HPDE6-E6E7 (cell line): ENCODE results near the gene WDR20.

Experiments used
- DNase-seq: peaks from one replicate; pipeline ENCODE4 v3.0.0; 2011; ENCODE audit warnings: missing footprints; ENCODE audit errors: extremely low spot score

Gene WDR20

DNA sequence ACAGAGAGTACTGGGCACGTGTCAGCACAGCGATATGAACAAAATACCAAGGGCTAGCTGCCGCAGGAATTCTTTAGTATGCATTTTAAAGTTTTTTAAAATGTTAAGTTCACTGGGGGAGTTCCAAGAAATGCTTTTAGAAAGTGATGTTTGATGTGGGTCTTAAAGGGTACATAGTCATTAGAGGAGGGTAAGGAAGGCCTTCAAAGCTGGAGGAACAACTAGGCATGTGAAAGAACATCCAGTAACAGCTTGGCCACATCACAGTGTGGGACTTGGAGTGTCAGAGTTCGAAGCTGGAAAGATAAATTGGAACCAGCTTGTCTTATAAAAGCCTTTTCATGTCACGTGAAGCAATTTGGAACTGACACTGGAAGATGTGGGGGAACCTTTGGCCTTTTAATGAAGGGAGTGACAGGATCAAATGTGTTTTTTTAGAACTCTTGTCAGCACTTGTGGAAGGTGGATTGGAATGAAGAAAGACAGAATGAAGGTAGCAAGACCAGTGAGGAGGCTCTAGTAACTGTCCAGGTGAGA is 57.7 kb downstream of the WDR20 start:
- DNase-seq, result no peak

DNA sequence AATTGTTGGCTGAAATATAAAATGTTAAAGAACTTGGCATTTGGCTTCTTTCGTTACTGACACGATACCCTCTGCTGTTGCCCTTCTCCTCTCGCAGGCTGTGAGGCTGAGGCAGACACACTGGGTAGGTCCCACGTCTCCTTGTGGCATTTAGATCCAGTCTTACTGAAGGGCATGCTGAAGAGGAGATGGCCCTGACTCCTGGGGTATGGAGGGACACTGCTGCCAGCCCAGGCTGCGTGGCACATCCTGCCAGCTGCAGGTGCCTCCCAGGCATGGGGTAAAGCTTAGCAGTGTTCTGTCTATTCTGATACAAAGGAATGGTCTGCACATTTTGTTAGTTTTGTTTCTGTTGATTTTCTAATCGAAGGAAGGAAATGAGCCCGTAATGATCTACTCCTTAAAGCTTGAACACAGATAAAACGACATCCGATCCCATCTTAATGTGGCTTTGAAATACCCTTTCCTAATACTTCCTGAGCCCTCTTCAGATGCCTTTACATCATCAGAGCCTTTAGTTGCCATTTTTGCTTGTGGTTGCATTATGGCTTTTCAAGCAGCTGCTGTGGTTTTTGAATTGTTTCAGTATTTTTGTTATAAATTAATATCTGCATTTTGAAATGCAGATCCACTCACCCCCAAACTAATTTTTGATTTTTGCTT is 61.1 kb downstream of the WDR20 start:
- DNase-seq, result no peak

GRCh38 chr14:102201353-102201738 is 61.6 kb downstream of the WDR20 start:
- no peak for DNase-seq

DNA sequence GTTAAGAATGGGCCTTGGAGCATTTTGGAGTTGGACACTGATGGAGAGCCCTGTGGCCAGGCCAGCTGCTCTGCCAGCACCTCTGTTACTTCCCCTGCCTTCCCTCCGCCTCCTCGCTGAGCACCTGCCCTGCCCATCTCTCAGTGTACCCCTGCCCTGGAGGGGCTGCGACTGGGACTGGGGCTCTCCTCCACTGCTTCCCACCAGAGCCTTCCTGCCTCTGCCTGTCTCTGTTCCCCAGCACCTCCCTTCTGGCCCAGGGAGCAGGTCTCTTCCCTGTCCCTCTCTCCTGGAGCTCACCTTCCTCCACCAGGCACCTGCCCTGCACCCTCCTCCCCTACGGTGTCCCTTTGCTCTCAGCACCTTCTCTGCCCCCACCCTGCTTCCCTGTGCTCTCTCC is 62.1 kb downstream of the WDR20 start:
- no peak for DNase-seq

- DNase-seq, result no peak
Observed at GRCh38 chr14:102202944-102203343, 63.2 kb downstream of the WDR20 start.

DNA sequence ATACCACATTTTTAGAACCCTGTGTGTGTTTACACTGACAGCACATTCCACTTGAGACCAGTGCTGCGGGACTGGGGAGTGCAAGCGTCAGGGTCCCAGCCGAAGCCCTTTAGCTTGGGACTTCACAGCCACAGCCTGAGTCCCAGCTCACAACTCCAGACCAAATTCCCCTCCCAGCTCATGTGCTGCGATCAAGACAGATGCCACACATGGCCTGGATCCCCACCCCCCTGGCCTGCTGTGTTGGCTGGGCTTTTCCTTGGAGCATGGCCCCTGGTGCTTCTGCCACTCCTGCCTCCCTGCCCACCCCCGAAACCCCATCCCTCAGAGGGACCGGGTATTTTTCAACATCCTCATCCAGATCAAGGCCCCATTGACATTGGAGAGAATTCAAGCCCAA is 63.7 kb downstream of the WDR20 start:
- no peak for DNase-seq

DNA sequence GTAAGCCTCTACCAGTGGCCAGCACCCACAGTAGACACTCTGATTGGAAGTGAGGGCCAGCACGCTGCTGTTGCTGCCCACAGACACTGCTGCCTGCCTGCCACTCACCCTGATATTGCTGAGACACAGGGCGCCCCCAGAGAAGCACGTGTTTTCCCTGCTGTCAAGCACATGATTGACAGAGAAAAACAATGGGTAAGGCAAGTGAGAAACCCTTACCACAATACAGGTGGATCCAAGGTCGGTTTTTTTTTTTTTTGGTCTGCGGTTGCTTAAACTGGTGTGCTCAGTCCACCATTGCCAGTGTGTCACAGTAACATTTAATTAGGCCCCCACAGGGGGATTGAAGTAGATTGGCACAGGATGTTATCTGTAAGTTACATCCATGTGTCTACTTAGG is 65.9 kb downstream of the WDR20 start:
- DNase-seq, result no peak

DNA sequence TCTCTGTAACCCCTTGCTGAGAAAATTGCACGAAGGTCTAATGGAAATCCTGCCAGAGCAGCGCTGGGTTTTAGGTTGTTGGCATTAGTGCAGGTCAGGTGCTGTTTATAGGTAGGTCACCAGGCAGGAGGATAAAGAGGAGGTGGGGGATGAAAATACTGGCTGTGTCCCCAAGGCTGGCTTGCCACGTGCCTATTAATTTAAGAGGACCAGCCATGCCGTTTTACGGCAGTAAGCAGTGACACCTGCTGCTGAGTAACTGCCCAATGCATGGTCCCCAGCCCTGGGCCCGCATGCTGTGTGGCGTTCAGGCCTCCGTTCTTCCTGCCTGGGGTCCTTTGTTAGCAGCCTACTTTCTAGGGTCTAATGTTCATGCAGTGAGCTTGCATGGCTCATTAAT is 67.2 kb downstream of the WDR20 start:
- no peak for DNase-seq

- no peak for DNase-seq
Observed at GRCh38 chr14:102207831-102208365, 68.2 kb downstream of the WDR20 start.

- no peak for DNase-seq
Observed at GRCh38 chr14:102208741-102209140, 69.0 kb downstream of the WDR20 start.

- DNase-seq, result no peak
Observed at GRCh38 chr14:102209224-102209966, 69.7 kb downstream of the WDR20 start.

DNA sequence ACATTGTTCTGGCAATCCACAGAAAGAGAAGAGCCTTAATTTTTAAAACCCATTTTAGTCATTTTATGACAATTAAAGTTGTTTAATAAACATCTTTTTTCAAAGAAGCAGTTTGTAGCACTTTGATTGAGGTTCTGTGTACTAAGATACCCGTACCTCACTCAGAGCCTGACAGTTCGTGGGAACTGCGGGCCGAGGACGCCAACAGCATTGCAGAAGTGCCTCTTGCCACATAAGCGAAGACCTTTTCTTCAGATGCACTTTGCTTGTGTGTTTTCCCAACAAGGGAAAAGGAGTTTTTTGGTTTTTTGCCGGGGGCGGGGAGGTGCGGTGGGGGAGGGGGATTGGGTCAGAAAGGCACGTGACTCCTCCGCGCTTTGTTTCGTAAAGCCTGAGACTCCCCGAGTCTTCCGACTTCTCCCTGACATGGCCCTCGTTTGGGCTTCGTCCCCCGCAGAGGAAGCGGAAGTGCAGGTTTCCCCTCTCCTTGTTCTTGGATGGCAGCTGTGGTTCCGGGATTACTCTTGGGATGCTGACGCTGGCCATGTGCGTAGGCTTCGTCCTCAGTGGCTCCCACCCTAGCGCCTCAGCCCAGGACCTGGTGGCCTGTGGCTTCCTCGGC is 70.8 kb downstream of the WDR20 start:
- no peak for DNase-seq

DNA sequence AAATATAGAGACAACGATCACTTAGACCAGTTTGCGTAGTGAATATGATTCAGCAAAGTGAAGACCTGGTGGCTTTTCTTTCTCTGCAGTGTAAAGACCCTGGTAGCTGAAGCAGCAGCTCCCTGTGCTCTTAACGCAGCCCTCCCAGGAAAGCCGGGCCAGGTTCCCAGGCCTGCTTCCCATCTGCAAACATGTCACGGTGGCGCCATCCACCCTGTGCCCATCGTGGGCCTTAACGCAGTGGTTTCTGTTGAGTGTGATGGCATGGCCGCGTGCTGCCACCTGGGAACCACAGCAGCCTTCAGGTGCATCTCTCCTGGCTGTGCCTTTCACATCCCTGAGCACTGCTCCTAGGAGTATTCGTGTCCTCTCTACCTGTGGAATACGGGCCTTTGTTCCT is 71.5 kb downstream of the WDR20 start:
- DNase-seq, result no peak

DNA sequence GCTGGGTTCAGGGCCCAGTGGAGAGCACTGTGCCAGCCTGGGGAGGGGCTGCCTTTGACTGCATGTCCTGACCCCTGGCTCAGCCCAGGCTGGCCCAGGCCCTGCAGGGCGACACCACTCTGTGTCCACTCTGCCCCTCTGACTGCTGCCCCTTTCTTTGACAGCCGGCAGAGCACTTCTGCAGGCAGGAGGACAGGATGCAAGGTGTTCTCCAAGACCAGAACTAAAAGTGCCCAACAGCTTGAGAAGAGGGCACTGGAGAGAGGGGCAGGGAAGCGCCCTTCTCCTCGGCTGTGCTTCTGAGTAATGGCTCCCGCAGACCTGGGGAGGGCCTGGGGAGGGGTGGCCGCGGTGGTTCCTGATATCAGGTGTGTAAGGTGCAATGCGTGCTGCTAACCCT is 72.7 kb downstream of the WDR20 start:
- DNase-seq, result no peak

GRCh38 chr14:102212845-102213244 is 73.1 kb downstream of the WDR20 start:
- no peak for DNase-seq

- no peak for DNase-seq
Observed at GRCh38 chr14:102213470-102213869, 73.8 kb downstream of the WDR20 start.

- no peak for DNase-seq
Observed at GRCh38 chr14:102213984-102214658, 74.4 kb downstream of the WDR20 start.

- DNase-seq, result no peak
Observed at GRCh38 chr14:102215071-102215470, 75.4 kb downstream of the WDR20 start.

DNA sequence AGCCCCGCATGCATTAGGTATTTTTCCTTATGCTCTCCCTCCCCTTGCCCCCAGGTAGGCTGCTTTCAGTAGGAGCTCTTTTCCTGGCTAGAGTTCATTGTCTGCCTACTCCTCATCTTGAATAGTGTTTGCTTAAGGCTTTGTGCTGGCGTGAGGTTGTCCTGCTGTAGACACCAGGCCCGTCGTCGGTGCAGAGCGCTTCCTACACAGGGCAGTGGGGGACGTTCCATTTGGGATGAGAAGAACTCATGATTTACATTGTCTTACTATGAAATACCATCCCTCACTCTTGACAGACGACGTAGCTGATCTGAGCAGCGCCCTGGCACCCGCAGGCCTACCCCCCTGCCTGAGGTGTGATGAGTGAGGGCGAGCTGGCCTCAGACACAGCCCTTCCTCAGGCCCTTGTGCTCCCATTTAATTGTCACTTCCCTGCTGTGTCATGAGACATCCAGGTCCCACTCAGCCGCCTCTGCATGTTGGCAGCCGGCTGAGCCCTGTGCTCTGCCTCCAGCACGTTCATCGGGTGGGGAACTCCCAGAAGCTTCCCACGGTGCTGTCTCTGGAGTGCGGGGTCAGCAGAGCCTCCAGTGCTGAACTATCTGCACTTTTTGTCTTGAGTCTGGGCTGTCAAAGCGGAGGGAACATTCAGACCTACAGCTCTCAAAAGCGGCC is 76.0 kb downstream of the WDR20 start:
- DNase-seq, result no peak

DNA sequence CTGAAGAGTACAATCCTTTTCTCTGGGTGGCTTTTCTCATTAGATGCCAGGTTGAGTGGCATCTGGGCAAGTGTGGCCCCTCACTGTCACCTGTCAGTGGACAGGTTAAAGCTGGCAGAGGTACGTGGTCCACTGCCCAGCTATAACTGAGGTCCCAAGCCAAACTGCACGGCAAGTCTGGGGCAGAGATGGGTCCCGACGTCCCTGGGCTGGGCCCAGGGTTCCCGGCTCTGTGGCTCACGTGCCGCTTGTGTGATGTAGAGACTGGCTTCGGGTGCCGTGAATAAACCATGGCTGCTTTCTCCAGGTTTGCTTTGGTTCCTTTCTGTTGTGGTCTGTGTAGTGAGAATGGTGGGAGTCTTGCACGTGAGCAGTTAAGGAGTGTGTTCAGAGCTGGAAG is 77.7 kb downstream of the WDR20 start:
- DNase-seq, result no peak

- DNase-seq, result no peak
Observed at GRCh38 chr14:102217987-102218421, 78.3 kb downstream of the WDR20 start.
